Loucy (cell line): Measurements from ENCODE around the gene LGALS3BP.

ENCODE experiments used
- CTCF ChIP-seq: fragments of 200-600 bp; sonication (generic); conservative IDR thresholded peaks from 2 replicates; pipeline ENCODE4 v1.5.1; 2014; ENCODE audit warnings: mild to moderate bottlenecking, antibody characterized with exemption, low read length
- EZH2phosphoT487 ChIP-seq: fragments of 200-600 bp; IDR thresholded peaks from 2 replicates; pipeline ENCODE4 v1.6.1; 2018; ENCODE audit warnings: antibody characterized with exemption, mild to moderate bottlenecking, moderate library complexity, borderline replicate concordance

GRCh38 chr17:79027925-79028491 lies 48.3 kb upstream of the LGALS3BP start:
- no peak for TF ChIP-seq CTCF
- no peak for TF ChIP-seq EZH2phosphoT487
